ENCODE measurements around the gene KIAA0319L. TPM values are rescaled to one million over a fixed set of nuclear protein-coding genes. Genes with fewer than 3 reads are reported as not detected.

The KIAA0319L gene
- total RNA-seq, 2 donors from 2014 or later, result 53.2 to 66.0 TPM

DNA sequence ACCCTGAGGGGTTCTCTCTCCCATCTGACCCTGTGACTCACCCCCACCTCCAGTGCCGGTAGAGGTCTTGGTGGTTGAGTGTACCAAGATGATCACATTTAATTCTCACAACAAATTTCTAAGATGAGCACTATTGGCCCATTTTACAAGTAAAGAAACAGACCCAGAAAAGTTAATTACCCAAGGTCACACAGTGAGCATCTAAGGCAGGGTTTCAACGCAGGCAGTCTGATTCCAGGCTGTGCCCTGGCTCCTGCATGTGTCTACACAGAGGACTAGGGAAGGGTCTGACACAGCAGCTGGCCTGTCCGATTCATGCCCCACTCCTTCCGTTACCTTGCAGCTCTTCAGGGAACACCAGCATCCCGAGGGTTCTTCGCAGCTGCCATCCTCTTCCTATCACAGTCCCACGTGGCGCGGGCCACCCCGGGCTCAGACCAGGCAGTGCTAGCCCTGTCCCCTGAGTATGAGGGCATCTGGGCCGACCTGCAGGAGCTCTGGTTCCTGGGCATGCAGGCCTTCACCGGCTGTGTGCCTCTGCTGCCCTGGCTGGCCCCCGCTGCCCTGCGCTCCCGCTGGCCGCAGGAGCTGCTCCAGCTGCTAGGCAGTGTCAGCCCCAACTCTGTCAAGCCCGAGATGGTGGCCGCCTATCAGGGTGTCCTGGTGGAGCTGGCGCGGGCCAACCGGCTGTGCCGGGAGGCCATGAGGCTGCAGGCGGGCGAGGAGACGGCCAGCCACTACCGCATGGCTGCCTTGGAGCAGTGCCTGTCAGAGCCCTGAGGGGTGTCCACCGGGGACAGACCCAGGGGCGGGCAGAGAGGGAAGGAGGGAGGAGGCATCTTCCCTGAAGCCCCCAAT, 7.9 kb upstream of the KIAA0319L start:
- H3K4me3 ChIP-seq, result no peak overlapping the region
- no peak for DNase-seq
- intact Hi-C loops (cut with DNase I), result loop anchor here (1.0 to 5.0 kb wide), 2 partner anchors 113 to 207 kb away; no protein-coding TSS in a partner anchor
- no peak overlapping the region for H3K27ac ChIP-seq
- no peak overlapping the region for H3K9ac ChIP-seq (ENCODE audit: low read depth in 2 of 2, low read length in 2 of 2)
- H3K36me3 ChIP-seq, result no peaks in the 10 kb centered on the region
- no peaks in the 10 kb centered on the region for H3K4me1 ChIP-seq
- H3K9me3 ChIP-seq, result no peaks in the 10 kb centered on the region
- TF ChIP-seq, protein P1, sequence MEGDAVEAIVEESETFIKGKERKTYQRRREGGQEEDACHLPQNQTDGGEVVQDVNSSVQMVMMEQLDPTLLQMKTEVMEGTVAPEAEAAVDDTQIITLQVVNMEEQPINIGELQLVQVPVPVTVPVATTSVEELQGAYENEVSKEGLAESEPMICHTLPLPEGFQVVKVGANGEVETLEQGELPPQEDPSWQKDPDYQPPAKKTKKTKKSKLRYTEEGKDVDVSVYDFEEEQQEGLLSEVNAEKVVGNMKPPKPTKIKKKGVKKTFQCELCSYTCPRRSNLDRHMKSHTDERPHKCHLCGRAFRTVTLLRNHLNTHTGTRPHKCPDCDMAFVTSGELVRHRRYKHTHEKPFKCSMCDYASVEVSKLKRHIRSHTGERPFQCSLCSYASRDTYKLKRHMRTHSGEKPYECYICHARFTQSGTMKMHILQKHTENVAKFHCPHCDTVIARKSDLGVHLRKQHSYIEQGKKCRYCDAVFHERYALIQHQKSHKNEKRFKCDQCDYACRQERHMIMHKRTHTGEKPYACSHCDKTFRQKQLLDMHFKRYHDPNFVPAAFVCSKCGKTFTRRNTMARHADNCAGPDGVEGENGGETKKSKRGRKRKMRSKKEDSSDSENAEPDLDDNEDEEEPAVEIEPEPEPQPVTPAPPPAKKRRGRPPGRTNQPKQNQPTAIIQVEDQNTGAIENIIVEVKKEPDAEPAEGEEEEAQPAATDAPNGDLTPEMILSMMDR (IDR thresholded peaks at IDR 0.05), result no peak
- H3K27me3 ChIP-seq, result no peaks in the 10 kb centered on the region

DNA sequence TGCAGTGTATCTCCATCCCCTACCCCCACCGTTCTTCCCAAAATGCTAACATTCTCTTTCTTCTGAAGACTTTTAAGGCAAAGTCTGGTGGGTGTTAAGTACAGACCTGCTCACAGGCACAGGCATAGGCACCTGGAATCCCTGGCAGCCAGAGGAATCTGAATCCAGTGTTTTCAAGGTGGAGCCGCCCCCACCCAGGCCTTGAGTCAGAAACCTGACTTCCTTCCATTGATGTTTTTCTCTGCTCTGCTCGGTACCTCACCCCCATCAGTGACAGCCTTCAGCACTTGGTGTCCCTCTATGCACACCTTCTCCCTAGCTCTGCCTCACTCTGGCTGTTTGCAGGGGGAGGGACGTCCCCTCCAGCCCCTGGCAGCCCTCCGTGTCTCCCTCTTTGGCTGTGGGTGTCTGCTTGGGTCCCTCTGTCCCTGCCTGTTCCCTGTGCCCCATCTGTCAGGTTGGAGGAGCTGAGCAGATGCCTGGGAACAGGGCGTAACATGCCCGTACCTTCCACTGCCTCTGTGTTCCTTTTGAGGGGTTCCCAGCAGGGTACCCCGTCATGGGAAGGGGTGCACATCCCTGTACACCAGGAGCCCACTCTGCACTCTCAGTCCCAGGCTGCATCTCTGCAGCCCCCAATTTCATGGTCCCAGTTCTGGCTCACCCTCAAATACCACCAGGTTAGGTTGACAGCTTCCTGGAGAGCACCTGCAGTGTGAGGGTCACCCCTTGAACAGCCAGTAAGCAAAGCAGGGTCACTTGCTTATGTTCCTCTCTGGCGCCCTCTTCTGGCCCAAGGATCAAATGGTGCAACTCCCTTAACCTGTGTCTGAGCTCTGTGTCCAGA, 7.1 kb upstream of the KIAA0319L start:
- Histone ChIP-seq H3K9ac (ENCODE audit: low read depth in 2 of 2, low read length in 2 of 2) (no peak overlapping the region), H3K36me3 (no peaks in the 10 kb centered on the region)
- intact Hi-C loops (cut with DNase I), result loop anchor here (1.0 kb wide), 1 partner anchor 112 kb away; no protein-coding TSS in a partner anchor

DNA sequence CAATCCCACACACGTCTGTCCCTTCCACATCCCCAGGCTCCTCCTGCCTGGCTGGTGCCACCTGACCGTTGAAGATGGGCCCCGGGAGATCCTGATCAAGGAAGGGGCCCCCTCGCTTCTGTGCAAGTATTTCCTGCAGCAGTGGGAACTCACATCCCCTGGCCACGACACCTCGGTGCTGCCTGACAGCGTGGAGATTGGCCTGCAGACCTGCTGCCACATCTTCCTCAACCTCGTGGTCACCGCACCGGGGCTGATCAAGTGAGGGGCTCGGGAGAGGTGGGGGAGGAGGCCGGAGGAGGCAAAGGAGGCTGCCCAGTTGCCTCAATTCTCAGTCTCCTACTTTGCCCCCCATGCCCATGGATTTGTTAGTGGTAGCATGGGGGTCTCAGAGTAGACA, 6.0 kb upstream of the KIAA0319L start:
- no peak overlapping the region for H3K9ac ChIP-seq (ENCODE audit: low read depth in 2 of 2, low read length in 2 of 2)
- intact Hi-C loops (cut with DNase I), result no loop called here
- H3K36me3 ChIP-seq, result no peaks in the 10 kb centered on the region
- TF ChIP-seq, protein P1 (IDR thresholded peaks at IDR 0.05), result no peak
- DNase-seq, result no peak
- no peaks in the 10 kb centered on the region for H3K4me1 ChIP-seq
- H3K27ac ChIP-seq, result no peak overlapping the region
- no peaks in the 10 kb centered on the region for H3K27me3 ChIP-seq
- H3K4me3 ChIP-seq, result no peak overlapping the region
- no peaks in the 10 kb centered on the region for H3K9me3 ChIP-seq

More for the DNA sequence above, 7.1 kb upstream of the KIAA0319L start:
- DNase-seq, result peak; percentile 88
- Histone ChIP-seq H3K4me1 (no peaks in the 10 kb centered on the region), H3K9me3 (no peaks in the 10 kb centered on the region), H3K4me3 (no peak overlapping the region), H3K27me3 (no peaks in the 10 kb centered on the region), H3K27ac (no peak overlapping the region)
- TF ChIP-seq, protein P1 (IDR thresholded peaks at IDR 0.05), result peak; percentile 79

DNA sequence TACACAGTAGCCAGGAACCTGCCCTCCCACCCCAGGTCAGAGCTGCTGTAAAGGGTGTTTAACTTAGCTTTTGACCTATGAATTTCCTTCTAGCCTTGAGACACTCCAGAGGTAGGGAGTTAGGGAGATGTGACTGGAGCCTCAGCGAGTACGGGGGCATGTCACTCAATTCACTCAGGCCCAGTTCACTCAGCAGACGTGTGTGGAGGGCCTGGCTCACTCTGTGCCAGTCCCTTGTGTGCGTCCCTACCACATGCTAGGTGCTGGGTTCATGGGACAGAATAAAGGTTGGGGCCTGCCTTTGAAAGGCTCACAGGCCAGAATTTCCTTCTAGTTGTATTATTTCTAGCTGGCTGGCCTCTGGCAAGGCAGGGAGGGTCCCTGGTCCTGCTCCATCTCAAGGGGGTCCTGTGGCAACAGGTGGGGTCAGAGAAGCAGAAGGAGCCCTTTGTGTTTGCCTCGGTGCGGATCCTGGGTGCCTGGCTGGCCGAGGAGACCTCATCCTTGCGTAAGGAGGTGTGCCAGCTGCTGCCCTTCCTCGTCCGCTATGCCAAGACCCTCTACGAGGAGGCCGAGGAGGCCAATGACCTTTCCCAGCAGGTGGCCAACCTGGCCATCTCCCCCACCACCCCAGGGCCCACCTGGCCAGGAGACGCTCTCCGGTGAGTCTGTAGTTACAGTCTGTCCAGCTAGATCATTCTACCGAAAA, 4.9 kb upstream of the KIAA0319L start:
- H3K4me3 ChIP-seq, result no peak overlapping the region
- H3K27ac ChIP-seq, result no peak overlapping the region
- no peaks in the 10 kb centered on the region for H3K36me3 ChIP-seq
- no peak for DNase-seq
- no peaks in the 10 kb centered on the region for H3K9me3 ChIP-seq
- H3K27me3 ChIP-seq, result no peaks in the 10 kb centered on the region
- TF ChIP-seq, protein P1 (IDR thresholded peaks at IDR 0.05), result no peak
- no peaks in the 10 kb centered on the region for H3K4me1 ChIP-seq
- no peak overlapping the region for H3K9ac ChIP-seq (ENCODE audit: low read depth in 2 of 2, low read length in 2 of 2)
- intact Hi-C loops (cut with DNase I), result no loop called here

Data from colonic mucosa (tissue), 4 donors.